Brain pericyte (primary cell): ENCODE measurements around the gene TNFRSF4.

Experiments
- DNase-seq: peaks from one replicate; pipeline ENCODE4 v3.0.0-alpha.2; 2012; ENCODE audit warnings: low read depth, low spot score

TNFRSF4 gene

GRCh38 chr1:1245178-1245816, 31.3 kb upstream of the TNFRSF4 start:
- DNase-seq = no peak

- DNase-seq = no peak
These were observed 30.3 kb upstream of the TNFRSF4 start for GRCh38 chr1:1244192-1244811.

GRCh38 chr1:1243807-1244191, 29.8 kb upstream of the TNFRSF4 start:
- DNase-seq = no peak

GRCh38 chr1:1243266-1243660, 29.3 kb upstream of the TNFRSF4 start:
- DNase-seq = no peak

- no peak for DNase-seq
These were observed 28.7 kb upstream of the TNFRSF4 start for GRCh38 chr1:1242461-1243265.

GRCh38 chr1:1241588-1242219, 27.8 kb upstream of the TNFRSF4 start:
- DNase-seq = no peak

GRCh38 chr1:1240822-1241587, 27.1 kb upstream of the TNFRSF4 start:
- DNase-seq = no peak

GRCh38 chr1:1240348-1240732, 26.4 kb upstream of the TNFRSF4 start:
- DNase-seq = no peak

- DNase-seq = no peak
These were observed 25.8 kb upstream of the TNFRSF4 start for GRCh38 chr1:1239614-1240347.

GRCh38 chr1:1239227-1239613, 25.3 kb upstream of the TNFRSF4 start:
- no peak for DNase-seq

- DNase-seq = no peak
These were observed 24.8 kb upstream of the TNFRSF4 start for GRCh38 chr1:1238702-1239178.

- no peak for DNase-seq
These were observed 24.1 kb upstream of the TNFRSF4 start for GRCh38 chr1:1237874-1238701.

- no peak for DNase-seq
These were observed 23.3 kb upstream of the TNFRSF4 start for GRCh38 chr1:1236945-1237873.

GRCh38 chr1:1236176-1236763, 22.3 kb upstream of the TNFRSF4 start:
- no peak for DNase-seq

GRCh38 chr1:1235016-1235744, 21.2 kb upstream of the TNFRSF4 start:
- no peak for DNase-seq

GRCh38 chr1:1234180-1234808, 20.3 kb upstream of the TNFRSF4 start:
- DNase-seq = no peak

- DNase-seq = no peak
These were observed 19.6 kb upstream of the TNFRSF4 start for GRCh38 chr1:1233567-1233892.
